Chondrocyte (in vitro differentiated cells): ENCODE measurements around the gene TYR. TPM values are rescaled to one million over a fixed set of nuclear protein-coding genes. Genes with fewer than 3 reads are reported as not detected.
A peak's percentile ranks its signal among the peaks of the same experiment; 100 is the strongest.
"Not testable (repeated sequence)": the region's sequence is repeated elsewhere in the genome, so short reads cannot be mapped to it uniquely, and the experiment has no call there.

Source experiments
- DNase-seq: peaks from one replicate; pipeline ENCODE4 v3.0.0; 2021; ENCODE audit warnings: mixed read lengths, low spot score
- H3K27ac Mint-ChIP-seq: one replicate; pipeline ENCODE4 v1.8.0; 2021; ENCODE audit warnings: mild to moderate bottlenecking, moderate library complexity, mixed read lengths; ENCODE audit not compliant: unreplicated experiment
- H3K27me3 Mint-ChIP-seq: 2 replicates; pipeline ENCODE4 v1.8.0; 2021; ENCODE audit warnings: low read depth, mixed read lengths
- H3K36me3 Mint-ChIP-seq: 2 replicates; pipeline ENCODE4 v1.8.0; 2021; ENCODE audit warnings: low read depth, mixed read lengths
- H3K4me1 Mint-ChIP-seq: 2 replicates; pipeline ENCODE4 v1.8.0; 2021; ENCODE audit warnings: low read depth, mild to moderate bottlenecking, mixed read lengths
- H3K4me3 Mint-ChIP-seq: one replicate; pipeline ENCODE4 v1.8.0; 2021; ENCODE audit warnings: mild to moderate bottlenecking, moderate library complexity, mixed read lengths; ENCODE audit not compliant: unreplicated experiment
- H3K9me3 Mint-ChIP-seq: 2 replicates; pipeline ENCODE4 v1.8.0; 2021; ENCODE audit warnings: low read depth, mixed read lengths
- total RNA-seq: library from RNA; stranded (reverse); gene quantifications from 3 replicates; pipeline ENCODE4 v1.2.1, GENCODE V29; 2021
- TF ChIP-seq, protein P1 (sequence below): fragments of 200-600 bp; sonication (generic); IDR thresholded peaks from 2 replicates; pipeline ENCODE4 v1.5.0; 2021; ENCODE audit warnings: antibody characterized with exemption, mild to moderate bottlenecking, moderate library complexity

The TYR gene
- total RNA-seq, 1 donor from 2014 or later: not detected

- no peaks in the 10 kb centered on the region for H3K27me3 Mint-ChIP-seq
- TF ChIP-seq, protein P1, sequence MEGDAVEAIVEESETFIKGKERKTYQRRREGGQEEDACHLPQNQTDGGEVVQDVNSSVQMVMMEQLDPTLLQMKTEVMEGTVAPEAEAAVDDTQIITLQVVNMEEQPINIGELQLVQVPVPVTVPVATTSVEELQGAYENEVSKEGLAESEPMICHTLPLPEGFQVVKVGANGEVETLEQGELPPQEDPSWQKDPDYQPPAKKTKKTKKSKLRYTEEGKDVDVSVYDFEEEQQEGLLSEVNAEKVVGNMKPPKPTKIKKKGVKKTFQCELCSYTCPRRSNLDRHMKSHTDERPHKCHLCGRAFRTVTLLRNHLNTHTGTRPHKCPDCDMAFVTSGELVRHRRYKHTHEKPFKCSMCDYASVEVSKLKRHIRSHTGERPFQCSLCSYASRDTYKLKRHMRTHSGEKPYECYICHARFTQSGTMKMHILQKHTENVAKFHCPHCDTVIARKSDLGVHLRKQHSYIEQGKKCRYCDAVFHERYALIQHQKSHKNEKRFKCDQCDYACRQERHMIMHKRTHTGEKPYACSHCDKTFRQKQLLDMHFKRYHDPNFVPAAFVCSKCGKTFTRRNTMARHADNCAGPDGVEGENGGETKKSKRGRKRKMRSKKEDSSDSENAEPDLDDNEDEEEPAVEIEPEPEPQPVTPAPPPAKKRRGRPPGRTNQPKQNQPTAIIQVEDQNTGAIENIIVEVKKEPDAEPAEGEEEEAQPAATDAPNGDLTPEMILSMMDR: peak; percentile 10
- peaks cover 10% of the 10 kb centered on the region for H3K4me1 Mint-ChIP-seq
- H3K4me3 Mint-ChIP-seq: peak overlapping the region; percentile 58
- H3K36me3 Mint-ChIP-seq: no peaks in the 10 kb centered on the region
- peak overlapping the region; percentile 53 for H3K27ac Mint-ChIP-seq
- peak; percentile 50 for DNase-seq
- no peaks in the 10 kb centered on the region for H3K9me3 Mint-ChIP-seq
Observed at GRCh38 chr11:89293965-89294679, 116.4 kb downstream of the TYR start.

DNA sequence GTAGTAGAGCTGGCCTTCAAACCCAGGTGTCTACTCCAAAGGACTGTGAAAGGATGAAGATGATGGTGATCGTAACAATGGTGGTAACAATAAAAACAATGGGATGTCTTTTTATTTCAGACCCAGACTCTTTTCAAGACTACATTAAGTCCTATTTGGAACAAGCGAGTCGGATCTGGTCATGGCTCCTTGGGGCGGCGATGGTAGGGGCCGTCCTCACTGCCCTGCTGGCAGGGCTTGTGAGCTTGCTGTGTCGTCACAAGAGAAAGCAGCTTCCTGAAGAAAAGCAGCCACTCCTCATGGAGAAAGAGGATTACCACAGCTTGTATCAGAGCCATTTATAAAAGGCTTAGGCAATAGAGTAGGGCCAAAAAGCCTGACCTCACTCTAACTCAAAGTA is 117.3 kb downstream of the TYR start:
- not testable (repeated sequence) for H3K27me3 Mint-ChIP-seq, H3K9me3 Mint-ChIP-seq, H3K4me3 Mint-ChIP-seq, DNase-seq, H3K27ac Mint-ChIP-seq, H3K36me3 Mint-ChIP-seq, H3K4me1 Mint-ChIP-seq

GRCh38 chr11:89303029-89303428 is 125.4 kb downstream of the TYR start:
- peaks cover 11% of the 10 kb centered on the region for H3K36me3 Mint-ChIP-seq
- not testable (repeated sequence) for DNase-seq, H3K4me3 Mint-ChIP-seq, H3K27me3 Mint-ChIP-seq, H3K9me3 Mint-ChIP-seq, H3K27ac Mint-ChIP-seq
- peaks cover 17% of the 10 kb centered on the region for H3K4me1 Mint-ChIP-seq

DNA sequence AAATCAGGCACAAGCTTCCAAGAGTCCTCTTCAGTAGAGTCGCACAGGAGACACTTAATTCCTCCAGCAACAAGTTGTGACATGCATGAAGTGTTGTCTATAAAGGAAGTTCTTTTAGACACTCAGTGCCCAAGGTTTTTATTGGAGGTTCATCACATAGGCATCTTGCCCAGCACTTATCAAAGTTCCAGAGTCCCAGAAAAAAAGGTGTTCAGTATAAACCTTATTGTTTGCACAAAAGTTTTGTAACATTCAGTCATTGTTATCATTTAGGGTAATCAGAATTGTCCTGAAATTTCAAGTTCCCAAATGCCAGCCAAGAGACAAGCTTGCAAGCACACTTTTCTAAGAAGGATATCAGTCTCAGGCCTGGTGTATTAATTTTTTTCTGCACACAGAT is 130.6 kb downstream of the TYR start:
- H3K4me3 Mint-ChIP-seq, H3K36me3 Mint-ChIP-seq, H3K9me3 Mint-ChIP-seq, DNase-seq, H3K27ac Mint-ChIP-seq, H3K27me3 Mint-ChIP-seq: not testable (repeated sequence)
- peaks cover 17% of the 10 kb centered on the region for H3K4me1 Mint-ChIP-seq

DNA sequence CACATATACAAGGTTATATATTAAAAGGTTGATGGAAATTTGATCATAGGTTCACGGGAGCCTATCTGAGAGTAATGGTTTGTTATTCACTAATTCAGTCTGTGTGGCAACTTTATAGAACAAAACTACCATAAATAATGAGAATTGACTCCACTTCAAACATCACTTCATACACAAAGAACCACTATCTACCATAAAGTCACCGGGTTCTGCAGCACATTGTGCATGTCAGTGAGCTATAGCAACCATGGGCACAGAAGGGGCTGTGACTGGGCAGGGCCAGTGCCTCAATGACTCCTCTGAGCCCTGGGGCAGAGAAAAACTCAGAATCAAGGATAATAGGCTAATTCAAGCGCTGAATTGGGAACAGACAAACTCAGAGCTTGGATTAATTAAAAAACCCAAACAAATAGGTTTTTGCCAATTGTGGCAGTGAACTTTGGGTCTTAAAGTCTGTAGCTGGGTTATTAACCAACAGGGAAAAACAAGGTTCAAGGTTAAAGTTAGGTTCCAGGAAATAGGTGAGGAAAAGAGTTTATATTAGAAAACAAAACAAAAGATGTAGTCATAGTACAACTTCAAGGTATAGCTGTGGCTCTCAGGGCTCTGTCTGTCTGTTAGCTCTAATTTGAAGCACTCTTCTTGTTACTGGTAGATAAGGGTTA is 131.8 kb downstream of the TYR start:
- not testable (repeated sequence) for H3K27me3 Mint-ChIP-seq, H3K4me3 Mint-ChIP-seq, H3K9me3 Mint-ChIP-seq, DNase-seq, H3K36me3 Mint-ChIP-seq, H3K4me1 Mint-ChIP-seq, H3K27ac Mint-ChIP-seq

GRCh38 chr11:89310607-89311006 is 132.9 kb downstream of the TYR start:
- H3K27ac Mint-ChIP-seq, DNase-seq, H3K36me3 Mint-ChIP-seq, H3K27me3 Mint-ChIP-seq, H3K9me3 Mint-ChIP-seq, H3K4me3 Mint-ChIP-seq, H3K4me1 Mint-ChIP-seq: not testable (repeated sequence)

DNA sequence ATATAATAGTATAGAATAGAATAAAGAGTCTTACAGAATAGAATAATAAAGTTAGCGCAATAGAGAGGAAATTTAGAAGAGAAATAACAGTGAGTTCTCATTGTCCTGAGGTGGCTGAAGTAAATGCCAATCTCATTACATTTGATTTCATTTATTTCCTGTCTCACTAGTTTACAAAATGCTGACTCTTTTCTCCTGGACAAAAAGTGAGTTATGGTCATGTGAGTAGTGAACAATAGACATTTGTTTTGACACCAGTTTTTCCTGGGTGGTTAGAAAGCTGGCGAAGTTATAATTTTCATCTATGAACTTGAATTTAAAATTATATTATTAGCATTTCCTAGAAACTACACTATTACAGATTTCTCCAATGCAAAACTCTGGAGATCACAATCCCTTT is 143.7 kb downstream of the TYR start:
- H3K36me3 Mint-ChIP-seq: peaks cover 26% of the 10 kb centered on the region
- no peaks in the 10 kb centered on the region for H3K9me3 Mint-ChIP-seq
- no peak overlapping the region for H3K4me3 Mint-ChIP-seq
- no peaks in the 10 kb centered on the region for H3K27me3 Mint-ChIP-seq
- TF ChIP-seq, protein P1: no peak
- no peaks in the 10 kb centered on the region for H3K4me1 Mint-ChIP-seq
- DNase-seq: no peak
- no peak overlapping the region for H3K27ac Mint-ChIP-seq
